Activated T-helper 17 cell treated with anti-CD3 and anti-CD28 coated beads, Interleukin-2, amount 50 U/mL, for 72 hours (primary cell): ENCODE data around the gene KCP. TPM values are rescaled to one million over a fixed set of nuclear protein-coding genes. Genes with fewer than 3 reads are reported as not detected.

Source experiments
- ATAC-seq: fragments of 150-1000 bp; cut with Tn5 transposase; replicated peaks from 2 replicates; pipeline ENCODE4 v1.10.0; 2021; ENCODE audit warnings: mild to moderate bottlenecking, moderate library complexity
- H3K27ac Mint-ChIP-seq: one replicate; pipeline ENCODE4 v1.8.0; 2022; ENCODE audit warnings: mixed read lengths
- H3K27me3 Mint-ChIP-seq: one replicate; pipeline ENCODE4 v1.8.0; 2022; ENCODE audit warnings: mixed read lengths
- H3K36me3 Mint-ChIP-seq: one replicate; pipeline ENCODE4 v1.8.0; 2022; ENCODE audit warnings: low read depth, mild to moderate bottlenecking, mixed read lengths
- H3K4me1 Mint-ChIP-seq: one replicate; pipeline ENCODE4 v1.8.0; 2022; ENCODE audit warnings: mixed read lengths
- H3K4me3 Mint-ChIP-seq: one replicate; pipeline ENCODE4 v1.8.0; 2022; ENCODE audit warnings: mild to moderate bottlenecking, mixed read lengths
- H3K9me3 Mint-ChIP-seq: one replicate; pipeline ENCODE4 v1.8.0; 2022; ENCODE audit warnings: mixed read lengths
- total RNA-seq, 2 donors: library from RNA; stranded (reverse); gene quantifications; one replicate each; pipeline ENCODE4 v1.2.3, GENCODE V29; 2022

The KCP gene
- total RNA-seq, 2 donors from 2014 or later = 0.09 to 1.0 TPM

- Mint-ChIP-seq H3K36me3 (no peaks in the 10 kb centered on the region), H3K9me3 (no peaks in the 10 kb centered on the region), H3K4me3 (no peak overlapping the region), H3K27me3 (no peaks in the 10 kb centered on the region), H3K27ac (no peak overlapping the region), H3K4me1 (peaks cover 5% of the 10 kb centered on the region)
- no peak for ATAC-seq
Observed at GRCh38 chr7:128838981-128839731, 71.4 kb downstream of the KCP start.

GRCh38 chr7:128838109-128838779 is 72.3 kb downstream of the KCP start:
- H3K4me1 Mint-ChIP-seq = peaks cover 5% of the 10 kb centered on the region
- ATAC-seq = no peak
- H3K9me3 Mint-ChIP-seq = no peaks in the 10 kb centered on the region
- H3K27me3 Mint-ChIP-seq = no peaks in the 10 kb centered on the region
- H3K4me3 Mint-ChIP-seq = no peak overlapping the region
- no peaks in the 10 kb centered on the region for H3K36me3 Mint-ChIP-seq
- H3K27ac Mint-ChIP-seq = no peak overlapping the region

GRCh38 chr7:128837521-128837921 is 73.0 kb downstream of the KCP start:
- Mint-ChIP-seq H3K36me3 (no peaks in the 10 kb centered on the region), H3K27ac (no peak overlapping the region), H3K4me3 (no peak overlapping the region), H3K27me3 (no peaks in the 10 kb centered on the region), H3K9me3 (no peaks in the 10 kb centered on the region), H3K4me1 (peaks cover 5% of the 10 kb centered on the region)
- no peak for ATAC-seq

- ATAC-seq = no peak
- no peaks in the 10 kb centered on the region for H3K36me3 Mint-ChIP-seq
- no peak overlapping the region for H3K4me3 Mint-ChIP-seq
- H3K9me3 Mint-ChIP-seq = no peaks in the 10 kb centered on the region
- no peaks in the 10 kb centered on the region for H3K27me3 Mint-ChIP-seq
- H3K27ac Mint-ChIP-seq = no peak overlapping the region
- peaks cover under 1% of the 10 kb centered on the region for H3K4me1 Mint-ChIP-seq
Observed at GRCh38 chr7:128836729-128837348, 73.7 kb downstream of the KCP start.

- H3K4me1 Mint-ChIP-seq = no peaks in the 10 kb centered on the region
- H3K4me3 Mint-ChIP-seq = no peak overlapping the region
- ATAC-seq = no peak
- H3K27ac Mint-ChIP-seq = no peak overlapping the region
- H3K9me3 Mint-ChIP-seq = no peaks in the 10 kb centered on the region
- H3K36me3 Mint-ChIP-seq = no peaks in the 10 kb centered on the region
- H3K27me3 Mint-ChIP-seq = no peaks in the 10 kb centered on the region
Observed at GRCh38 chr7:128835790-128836641, 74.5 kb downstream of the KCP start.

GRCh38 chr7:128835231-128835751 is 75.2 kb downstream of the KCP start:
- H3K27me3 Mint-ChIP-seq = no peaks in the 10 kb centered on the region
- H3K4me1 Mint-ChIP-seq = no peaks in the 10 kb centered on the region
- H3K9me3 Mint-ChIP-seq = no peaks in the 10 kb centered on the region
- no peaks in the 10 kb centered on the region for H3K36me3 Mint-ChIP-seq
- no peak for ATAC-seq
- no peak overlapping the region for H3K4me3 Mint-ChIP-seq
- H3K27ac Mint-ChIP-seq = no peak overlapping the region

- Mint-ChIP-seq H3K36me3 (no peaks in the 10 kb centered on the region), H3K27me3 (peaks cover 8% of the 10 kb centered on the region), H3K27ac (no peak overlapping the region), H3K4me3 (no peak overlapping the region), H3K4me1 (no peaks in the 10 kb centered on the region), H3K9me3 (no peaks in the 10 kb centered on the region)
- no peak for ATAC-seq
Observed at GRCh38 chr7:128833946-128834325, 76.6 kb downstream of the KCP start.

GRCh38 chr7:128833148-128833945 is 77.2 kb downstream of the KCP start:
- no peaks in the 10 kb centered on the region for H3K36me3 Mint-ChIP-seq
- H3K4me3 Mint-ChIP-seq = no peak overlapping the region
- no peak overlapping the region for H3K27ac Mint-ChIP-seq
- ATAC-seq = no peak
- H3K4me1 Mint-ChIP-seq = no peaks in the 10 kb centered on the region
- no peaks in the 10 kb centered on the region for H3K9me3 Mint-ChIP-seq
- peaks cover 12% of the 10 kb centered on the region for H3K27me3 Mint-ChIP-seq

- no peaks in the 10 kb centered on the region for H3K9me3 Mint-ChIP-seq
Observed at GRCh38 chr7:128832880-128833147, 77.7 kb downstream of the KCP start.

GRCh38 chr7:128831994-128832879 is 78.3 kb downstream of the KCP start:
- Mint-ChIP-seq H3K36me3 (no peaks in the 10 kb centered on the region), H3K9me3 (no peaks in the 10 kb centered on the region), H3K4me1 (no peaks in the 10 kb centered on the region), H3K27ac (no peak overlapping the region), H3K4me3 (no peak overlapping the region), H3K27me3 (peaks cover 18% of the 10 kb centered on the region)
- no peak for ATAC-seq

More at GRCh38 chr7:128832880-128833147, 77.7 kb downstream of the KCP start:
- H3K27me3 Mint-ChIP-seq = peaks cover 17% of the 10 kb centered on the region
- H3K36me3 Mint-ChIP-seq = no peaks in the 10 kb centered on the region
- H3K27ac Mint-ChIP-seq = no peak overlapping the region
- H3K4me1 Mint-ChIP-seq = no peaks in the 10 kb centered on the region
- H3K4me3 Mint-ChIP-seq = no peak overlapping the region
- ATAC-seq = no peak

- H3K9me3 Mint-ChIP-seq = no peaks in the 10 kb centered on the region
- H3K27me3 Mint-ChIP-seq = peaks cover 24% of the 10 kb centered on the region
- H3K4me3 Mint-ChIP-seq = peak overlapping the region; percentile 64
- H3K36me3 Mint-ChIP-seq = no peaks in the 10 kb centered on the region
- no peak overlapping the region for H3K27ac Mint-ChIP-seq
- ATAC-seq = no peak
- H3K4me1 Mint-ChIP-seq = no peaks in the 10 kb centered on the region
Observed at GRCh38 chr7:128831178-128831993, 79.1 kb downstream of the KCP start.
